Subcutaneous abdominal adipose tissue (tissue), 5 donors: Measurements from ENCODE around the gene TTLL11.

Experiments used
- H3K27ac ChIP-seq: one replicate; pipeline ENCODE4 v1.7.0; 2013; ENCODE audit warnings: low read depth, mild to moderate bottlenecking, inconsistent platforms, low read length, moderate library complexity
- H3K27me3 ChIP-seq, 5 donors: one replicate each; pipeline ENCODE4 v1.7.0; 2013; ENCODE audit warnings: low read length in 5 of 5, inconsistent platforms in 1 of 5; ENCODE audit not compliant: control insufficient read depth in 5 of 5, insufficient read depth in 4 of 5
- H3K36me3 ChIP-seq, 5 donors: one replicate each; pipeline ENCODE4 v1.7.0; 2013; ENCODE audit warnings: low read length in 5 of 5; ENCODE audit not compliant: control insufficient read depth in 5 of 5, insufficient read depth in 5 of 5
- H3K4me1 ChIP-seq, 5 donors: one replicate each; pipeline ENCODE4 v1.7.0; 2013; ENCODE audit warnings: low read length in 5 of 5, mild to moderate bottlenecking in 3 of 5, moderate library complexity in 1 of 5; ENCODE audit not compliant: control insufficient read depth in 5 of 5, insufficient read depth in 5 of 5
- H3K4me3 ChIP-seq, 5 donors: one replicate each; pipeline ENCODE4 v1.7.0; 2013; ENCODE audit warnings: low read length in 5 of 5, low read depth in 1 of 5
- H3K9ac ChIP-seq, 5 donors: one replicate each; pipeline ENCODE4 v1.7.0; 2013; ENCODE audit warnings: low read length in 5 of 5, mild to moderate bottlenecking in 4 of 5, moderate library complexity in 3 of 5
- H3K9me3 ChIP-seq, 5 donors: one replicate each; pipeline ENCODE4 v1.7.0; 2013; ENCODE audit warnings: low read length in 5 of 5; ENCODE audit not compliant: control insufficient read depth in 5 of 5
- donor health status: healthy.
- donor health status: healthy.
- donor health status: healthy.
- donor health status: healthy.
- donor health status: healthy.

The TTLL11 gene

DNA sequence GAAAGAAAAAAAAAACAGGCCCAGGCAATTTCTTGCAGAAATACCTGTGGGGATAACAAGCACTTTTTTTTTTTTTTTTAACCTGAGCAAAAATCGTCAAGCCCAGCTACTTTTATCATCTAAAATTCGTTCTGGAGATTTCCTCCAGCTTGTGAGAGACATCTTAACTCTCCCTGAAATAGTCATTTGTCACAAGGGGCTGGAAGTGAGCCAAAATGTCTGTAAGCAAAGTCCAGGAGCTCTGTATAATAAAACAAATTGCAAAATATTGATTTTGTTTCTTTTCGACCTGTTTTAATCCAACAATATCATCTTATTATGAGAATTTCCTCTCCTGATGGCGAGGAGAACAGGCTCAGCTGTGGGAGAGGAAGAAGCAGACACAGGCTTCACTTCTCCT is 168.4 kb downstream of the TTLL11 start:
- Histone ChIP-seq H3K27me3 (no peaks in the 10 kb centered on the region), H3K9me3 (no peaks in the 10 kb centered on the region), H3K9ac (no peak overlapping the region), H3K4me3 (no peak overlapping the region), H3K27ac (no peak overlapping the region), H3K36me3 (peaks cover 0 to 7% (median 0%) of the 10 kb centered on the region in 5 donors), H3K4me1 (no peaks in the 10 kb centered on the region)

- Histone ChIP-seq H3K4me1 (no peaks in the 10 kb centered on the region), H3K27me3 (no peaks in the 10 kb centered on the region), H3K9ac (no peak overlapping the region), H3K27ac (no peak overlapping the region), H3K9me3 (no peaks in the 10 kb centered on the region), H3K4me3 (no peak overlapping the region), H3K36me3 (peaks cover 0 to 7% (median 0%) of the 10 kb centered on the region in 5 donors)
Observed at GRCh38 chr9:121921444-121921843, 171.7 kb downstream of the TTLL11 start.

GRCh38 chr9:121917375-121918335 is 175.5 kb downstream of the TTLL11 start:
- no peak overlapping the region for H3K9ac ChIP-seq
- H3K4me3 ChIP-seq: no peak overlapping the region
- peaks cover 0 to 3% (median 0%) of the 10 kb centered on the region in 5 donors for H3K36me3 ChIP-seq
- H3K4me1 ChIP-seq: no peaks in the 10 kb centered on the region
- H3K27ac ChIP-seq: no peak overlapping the region
- H3K27me3 ChIP-seq: no peaks in the 10 kb centered on the region
- H3K9me3 ChIP-seq: no peaks in the 10 kb centered on the region

DNA sequence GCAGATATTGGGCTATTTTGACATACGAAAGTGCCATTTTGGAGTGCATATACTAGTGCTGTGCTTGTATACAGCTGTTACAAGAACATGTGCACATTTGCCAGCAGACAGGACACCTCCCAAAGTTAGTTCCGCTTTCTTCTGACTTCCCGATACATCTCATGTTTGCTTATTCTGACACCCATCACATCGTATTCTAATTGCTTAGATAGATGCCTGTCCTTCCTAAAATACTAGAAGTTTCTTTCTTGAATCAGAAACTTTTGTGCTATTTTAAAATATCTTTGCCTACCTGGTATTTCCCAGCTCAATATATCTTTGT is 177.8 kb downstream of the TTLL11 start:
- Histone ChIP-seq H3K27ac (no peak overlapping the region), H3K4me3 (no peak overlapping the region), H3K36me3 (peaks cover 0 to 3% (median 0%) of the 10 kb centered on the region in 5 donors), H3K27me3 (no peaks in the 10 kb centered on the region), H3K9ac (no peak overlapping the region), H3K4me1 (no peaks in the 10 kb centered on the region), H3K9me3 (no peaks in the 10 kb centered on the region)

DNA sequence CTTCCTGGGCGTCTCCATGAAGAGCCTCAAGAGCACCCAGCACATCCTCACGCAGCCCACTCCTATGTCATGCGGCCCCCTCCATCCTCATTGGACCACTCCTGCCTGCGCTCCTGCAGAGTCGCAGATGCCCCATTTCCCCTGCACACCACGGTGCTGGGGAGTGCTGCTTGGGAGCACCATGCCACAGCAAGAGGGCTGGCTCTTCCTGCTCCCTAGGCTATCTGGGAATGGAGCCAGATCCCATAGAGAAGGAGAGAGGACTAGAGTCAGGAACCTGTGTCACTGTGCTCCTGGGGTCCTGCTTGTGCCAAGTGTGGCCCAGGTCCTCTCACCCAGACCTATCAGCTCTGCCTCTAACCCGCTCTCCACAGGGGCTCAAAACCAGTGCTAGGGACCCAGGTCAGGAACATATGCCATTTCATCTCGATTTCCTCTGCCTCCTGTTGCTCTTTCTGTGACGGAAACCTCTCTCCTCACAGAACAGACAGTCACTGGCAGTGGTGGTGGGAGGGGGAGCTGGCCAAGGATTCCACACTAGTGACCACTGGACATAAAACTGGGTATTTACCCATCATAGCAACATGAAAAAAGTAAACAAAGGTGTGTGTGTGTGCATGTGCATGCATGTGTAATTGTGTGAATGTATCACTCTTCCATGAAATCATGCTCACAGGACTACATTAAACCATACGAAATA is 178.4 kb downstream of the TTLL11 start:
- H3K4me3 ChIP-seq: no peak overlapping the region
- peaks cover 0 to 3% (median 0%) of the 10 kb centered on the region in 5 donors for H3K36me3 ChIP-seq
- H3K27me3 ChIP-seq: no peaks in the 10 kb centered on the region
- H3K27ac ChIP-seq: no peak overlapping the region
- H3K9ac ChIP-seq: no peak overlapping the region
- no peaks in the 10 kb centered on the region for H3K4me1 ChIP-seq
- no peaks in the 10 kb centered on the region for H3K9me3 ChIP-seq

DNA sequence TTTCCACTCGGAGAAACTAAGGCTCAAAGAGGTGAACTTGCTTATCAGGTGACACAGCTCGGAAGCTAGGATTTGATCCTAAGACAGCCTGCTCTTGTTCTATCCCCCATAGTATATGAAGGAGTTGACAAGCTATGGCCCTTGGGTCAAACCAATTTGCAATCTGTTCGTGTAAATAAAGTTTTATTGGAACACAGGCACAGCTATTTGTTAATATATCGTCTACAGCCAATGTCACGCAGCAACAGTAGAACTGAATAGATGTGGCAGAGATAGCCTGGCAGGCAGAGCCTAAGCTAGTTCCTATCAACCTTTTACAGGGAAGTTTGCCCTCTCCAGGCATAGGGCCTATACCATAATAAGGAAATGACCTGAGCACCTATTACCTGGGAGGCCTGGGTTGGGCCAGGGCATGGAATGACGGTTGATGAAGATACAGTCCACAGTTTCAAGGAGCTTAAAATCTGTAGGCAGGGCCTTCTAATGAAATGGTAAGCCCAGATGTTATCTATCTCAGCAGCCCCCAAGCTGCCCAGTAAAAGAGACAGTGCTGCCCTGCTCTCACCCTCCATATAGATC is 179.0 kb downstream of the TTLL11 start:
- no peak overlapping the region for H3K27ac ChIP-seq
- H3K9me3 ChIP-seq: no peaks in the 10 kb centered on the region
- no peak overlapping the region for H3K4me3 ChIP-seq
- H3K9ac ChIP-seq: no peak overlapping the region
- no peaks in the 10 kb centered on the region for H3K27me3 ChIP-seq
- H3K4me1 ChIP-seq: no peaks in the 10 kb centered on the region
- peaks cover 0 to 3% (median 0%) of the 10 kb centered on the region in 5 donors for H3K36me3 ChIP-seq

DNA sequence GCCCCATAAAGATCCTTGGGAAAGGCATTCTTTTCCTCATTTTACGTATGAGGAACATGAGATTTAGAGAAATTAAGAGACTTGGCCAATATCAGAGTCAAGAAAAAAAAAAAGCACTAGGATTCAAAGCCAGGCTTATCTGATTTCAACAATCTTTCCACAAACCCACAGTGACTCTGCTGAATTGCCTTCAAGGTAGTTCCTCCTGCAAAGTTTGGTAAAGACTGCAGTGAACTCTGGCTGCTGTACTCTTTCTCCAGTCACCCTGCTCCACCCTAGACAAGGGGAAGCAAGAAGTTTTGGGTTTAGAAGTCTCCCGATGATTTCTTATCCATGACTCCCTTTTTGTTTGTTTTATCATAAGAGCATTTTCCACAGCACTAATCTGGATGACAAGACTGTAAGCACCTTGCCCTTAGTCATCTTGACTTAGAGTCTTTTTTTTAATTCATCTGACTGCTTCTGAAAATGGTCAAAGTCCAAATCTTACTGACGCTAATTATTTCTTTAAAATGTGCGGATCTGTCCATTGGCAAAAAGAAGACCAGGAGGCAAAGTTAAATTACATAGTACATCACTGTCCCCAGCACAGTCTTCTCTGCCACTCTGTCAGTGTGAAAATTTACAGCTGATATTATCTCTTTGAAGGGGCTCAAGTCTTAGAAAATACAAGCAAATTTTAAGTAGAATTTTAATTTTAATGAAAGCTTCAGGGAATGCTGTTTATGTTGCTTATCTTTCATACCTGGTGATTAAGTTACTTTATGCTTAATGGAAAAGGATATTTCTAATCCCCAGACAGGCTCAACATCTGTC is 180.1 kb downstream of the TTLL11 start:
- Histone ChIP-seq H3K27me3 (no peaks in the 10 kb centered on the region), H3K9ac (no peak overlapping the region), H3K4me1 (no peaks in the 10 kb centered on the region), H3K27ac (no peak overlapping the region), H3K9me3 (no peaks in the 10 kb centered on the region), H3K4me3 (no peak overlapping the region), H3K36me3 (peaks cover 0 to 3% (median 0%) of the 10 kb centered on the region in 5 donors)

GRCh38 chr9:121910491-121911040 is 182.5 kb downstream of the TTLL11 start:
- no peak overlapping the region for H3K9ac ChIP-seq
- H3K27ac ChIP-seq: no peak overlapping the region
- H3K27me3 ChIP-seq: no peaks in the 10 kb centered on the region
- no peaks in the 10 kb centered on the region for H3K36me3 ChIP-seq
- no peak overlapping the region for H3K4me3 ChIP-seq
- H3K4me1 ChIP-seq: no peaks in the 10 kb centered on the region
- no peaks in the 10 kb centered on the region for H3K9me3 ChIP-seq

DNA sequence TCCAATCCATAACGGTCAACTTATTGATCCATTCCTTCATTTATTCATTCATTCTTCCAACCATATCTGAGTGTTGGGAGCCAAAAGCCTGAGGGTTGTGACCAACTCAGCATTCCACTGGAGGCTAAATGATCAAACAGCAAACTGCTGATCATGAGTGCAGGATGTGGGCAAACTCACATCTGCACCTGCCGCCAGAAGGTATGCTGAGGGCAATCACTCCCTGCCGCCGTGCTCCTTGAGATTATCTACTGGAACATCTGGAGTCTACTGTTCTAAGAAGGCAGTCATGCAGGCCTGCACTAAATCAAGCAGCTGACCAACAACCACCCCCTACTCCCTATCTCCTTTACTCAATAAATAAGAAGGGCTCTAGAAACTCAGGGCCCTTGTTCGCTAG is 184.0 kb downstream of the TTLL11 start:
- Histone ChIP-seq H3K27me3 (no peaks in the 10 kb centered on the region), H3K27ac (no peak overlapping the region), H3K36me3 (no peaks in the 10 kb centered on the region), H3K4me3 (no peak overlapping the region), H3K9me3 (no peaks in the 10 kb centered on the region), H3K4me1 (no peaks in the 10 kb centered on the region), H3K9ac (no peak overlapping the region)
